ENCODE data around the gene PDGFRB.
A peak's percentile ranks its signal among the peaks of the same experiment; 100 is the strongest.

PDGFRB gene

DNA sequence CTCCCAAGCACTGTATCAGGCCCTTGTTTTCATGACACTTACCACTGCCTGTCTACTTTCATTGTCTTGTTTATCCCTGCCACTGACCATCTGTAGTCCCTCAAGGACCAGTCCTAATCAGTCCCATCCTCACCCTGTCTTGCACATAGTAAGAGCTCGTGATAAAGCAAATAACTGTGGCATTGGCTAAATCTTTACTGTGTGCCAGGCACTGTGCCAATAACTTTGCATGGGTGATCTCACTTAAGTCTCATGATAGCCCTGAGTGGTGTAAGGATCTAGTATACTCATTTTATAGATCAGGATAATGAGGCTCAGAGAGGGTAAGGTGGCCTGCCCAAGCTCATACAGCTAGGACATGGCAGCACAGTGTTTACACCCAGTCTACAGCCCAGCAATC, 16.5 kb upstream of the PDGFRB start:
- no peak overlapping the region for H3K4me3 ChIP-seq (ENCODE audit: low read depth in 1 of 2, low read length in 2 of 2)
- H3K27me3 ChIP-seq (ENCODE audit: low read depth, low read length): peaks cover 6% of the 10 kb centered on the region
- H3K36me3 ChIP-seq (ENCODE audit: control insufficient read depth in 1 of 2, insufficient read depth in 2 of 2, low read length in 2 of 2): no peaks in the 10 kb centered on the region
- no peaks in the 10 kb centered on the region for H3K9me3 ChIP-seq (ENCODE audit: control insufficient read depth in 1 of 2, low read length in 2 of 2)
- H3K27ac ChIP-seq (ENCODE audit: low read length): no peak overlapping the region
- no peaks in the 10 kb centered on the region for H3K4me1 ChIP-seq (ENCODE audit: control insufficient read depth in 1 of 2, insufficient read depth in 2 of 2, low read length in 2 of 2)

GRCh38 chr5:150168864-150169263, 13.2 kb upstream of the PDGFRB start:
- H3K9me3 ChIP-seq (ENCODE audit: control insufficient read depth in 1 of 2, low read length in 2 of 2): no peaks in the 10 kb centered on the region
- H3K27ac ChIP-seq (ENCODE audit: low read length): peak overlapping the region; percentile 71
- H3K4me3 ChIP-seq (ENCODE audit: low read depth in 1 of 2, low read length in 2 of 2): peak overlapping the region in 1 of 2 donors; percentile 56
- peaks cover 0 to under 1% of the 10 kb centered on the region in 2 donors for H3K4me1 ChIP-seq (ENCODE audit: control insufficient read depth in 1 of 2, insufficient read depth in 2 of 2, low read length in 2 of 2)
- peaks cover 6% of the 10 kb centered on the region for H3K27me3 ChIP-seq (ENCODE audit: low read depth, low read length)
- no peaks in the 10 kb centered on the region for H3K36me3 ChIP-seq (ENCODE audit: control insufficient read depth in 1 of 2, insufficient read depth in 2 of 2, low read length in 2 of 2)

- Histone ChIP-seq H3K4me1 (ENCODE audit: control insufficient read depth in 1 of 2, insufficient read depth in 2 of 2, low read length in 2 of 2) (peaks cover 0 to 3% of the 10 kb centered on the region in 2 donors), H3K27ac (ENCODE audit: low read length) (peak overlapping the region; percentile 71), H3K36me3 (ENCODE audit: control insufficient read depth in 1 of 2, insufficient read depth in 2 of 2, low read length in 2 of 2) (no peaks in the 10 kb centered on the region), H3K4me3 (ENCODE audit: low read depth in 1 of 2, low read length in 2 of 2) (peak overlapping the region in 1 of 2 donors; percentile 56), H3K9me3 (ENCODE audit: control insufficient read depth in 1 of 2, low read length in 2 of 2) (no peaks in the 10 kb centered on the region), H3K27me3 (ENCODE audit: low read depth, low read length) (peaks cover 6% of the 10 kb centered on the region)
Observed at GRCh38 chr5:150167908-150168307, 12.3 kb upstream of the PDGFRB start.

GRCh38 chr5:150167512-150167850, 11.8 kb upstream of the PDGFRB start:
- H3K27ac ChIP-seq (ENCODE audit: low read length): peak overlapping the region; percentile 71
- peak overlapping the region in 1 of 2 donors; percentile 56 for H3K4me3 ChIP-seq (ENCODE audit: low read depth in 1 of 2, low read length in 2 of 2)
- H3K9me3 ChIP-seq (ENCODE audit: control insufficient read depth in 1 of 2, low read length in 2 of 2): no peaks in the 10 kb centered on the region
- peaks cover 0 to 3% of the 10 kb centered on the region in 2 donors for H3K4me1 ChIP-seq (ENCODE audit: control insufficient read depth in 1 of 2, insufficient read depth in 2 of 2, low read length in 2 of 2)
- H3K27me3 ChIP-seq (ENCODE audit: low read depth, low read length): peaks cover 6% of the 10 kb centered on the region
- no peaks in the 10 kb centered on the region for H3K36me3 ChIP-seq (ENCODE audit: control insufficient read depth in 1 of 2, insufficient read depth in 2 of 2, low read length in 2 of 2)

- peak within 1 kb of the TSS in 1 of 2 donors; percentile 56 for H3K4me3 ChIP-seq (ENCODE audit: low read depth in 1 of 2, low read length in 2 of 2)
- H3K4me1 ChIP-seq (ENCODE audit: control insufficient read depth in 1 of 2, insufficient read depth in 2 of 2, low read length in 2 of 2): peaks cover 0 to 3% of the 10 kb centered on the region in 2 donors
- H3K27me3 ChIP-seq (ENCODE audit: low read depth, low read length): peaks cover 6% of the 10 kb centered on the region
- no peaks in the 10 kb centered on the region for H3K9me3 ChIP-seq (ENCODE audit: control insufficient read depth in 1 of 2, low read length in 2 of 2)
- no peaks in the 10 kb centered on the region for H3K36me3 ChIP-seq (ENCODE audit: control insufficient read depth in 1 of 2, insufficient read depth in 2 of 2, low read length in 2 of 2)
- peak within 1 kb of the TSS; percentile 71 for H3K27ac ChIP-seq (ENCODE audit: low read length)
Observed at GRCh38 chr5:150166650-150167511, 11.2 kb upstream of the PDGFRB start, which contains the start of gene CDX1. TSS of gene CDX1 (plus strand) at chr5:150166778. CDS start at chr5:150166877, 99 bp downstream.

GRCh38 chr5:150166037-150166649, 10.5 kb upstream of the PDGFRB start:
- Histone ChIP-seq H3K27me3 (ENCODE audit: low read depth, low read length) (peaks cover 6% of the 10 kb centered on the region), H3K27ac (ENCODE audit: low read length) (no peak overlapping the region), H3K36me3 (ENCODE audit: control insufficient read depth in 1 of 2, insufficient read depth in 2 of 2, low read length in 2 of 2) (no peaks in the 10 kb centered on the region), H3K4me3 (ENCODE audit: low read depth in 1 of 2, low read length in 2 of 2) (no peak overlapping the region), H3K4me1 (ENCODE audit: control insufficient read depth in 1 of 2, insufficient read depth in 2 of 2, low read length in 2 of 2) (peaks cover 0 to 3% of the 10 kb centered on the region in 2 donors), H3K9me3 (ENCODE audit: control insufficient read depth in 1 of 2, low read length in 2 of 2) (no peaks in the 10 kb centered on the region)

DNA sequence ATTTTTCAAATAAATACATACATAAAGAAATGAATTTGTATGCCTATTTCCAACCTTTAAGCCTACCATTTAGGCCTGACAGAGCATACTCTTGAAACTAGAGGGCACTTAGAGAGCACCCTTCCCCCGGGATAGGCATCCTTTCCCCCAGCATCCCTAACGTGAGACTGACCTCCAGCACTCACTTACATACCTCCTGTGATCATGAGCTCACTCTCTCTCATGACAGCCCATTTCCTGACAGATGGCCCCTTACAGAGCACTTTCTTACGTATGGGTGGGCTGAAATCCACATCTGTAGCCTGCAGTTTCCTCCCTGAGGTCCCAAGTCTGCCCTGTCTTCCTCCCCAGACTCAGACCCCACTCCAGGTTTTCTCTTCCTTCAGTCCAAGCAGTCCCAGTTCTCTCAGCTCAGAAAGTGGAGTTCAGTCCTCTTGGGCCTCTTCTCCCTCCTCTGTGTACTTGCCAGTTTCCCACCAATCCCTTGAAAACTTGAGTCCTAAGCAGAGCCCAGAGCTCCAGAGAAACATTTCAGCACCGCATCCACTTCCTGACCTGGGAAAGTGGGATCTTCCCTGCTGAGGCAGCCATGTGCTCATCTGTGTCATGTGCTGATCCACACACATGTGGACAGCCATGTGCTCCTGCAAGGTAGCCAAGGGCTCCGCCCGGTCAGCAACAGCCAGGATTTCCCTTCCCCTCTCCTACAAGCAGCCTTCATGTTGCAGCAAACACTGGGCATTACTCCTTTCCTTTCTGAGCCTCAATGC, 8.8 kb upstream of the PDGFRB start:
- H3K9me3 ChIP-seq (ENCODE audit: control insufficient read depth in 1 of 2, low read length in 2 of 2): no peaks in the 10 kb centered on the region
- H3K36me3 ChIP-seq (ENCODE audit: control insufficient read depth in 1 of 2, insufficient read depth in 2 of 2, low read length in 2 of 2): no peaks in the 10 kb centered on the region
- H3K27ac ChIP-seq (ENCODE audit: low read length): peak overlapping the region; percentile 73
- H3K27me3 ChIP-seq (ENCODE audit: low read depth, low read length): peaks cover 6% of the 10 kb centered on the region
- peaks cover 0 to 3% of the 10 kb centered on the region in 2 donors for H3K4me1 ChIP-seq (ENCODE audit: control insufficient read depth in 1 of 2, insufficient read depth in 2 of 2, low read length in 2 of 2)
- H3K4me3 ChIP-seq (ENCODE audit: low read depth in 1 of 2, low read length in 2 of 2): no peak overlapping the region

- Histone ChIP-seq H3K27ac (ENCODE audit: low read length) (peak overlapping the region; percentile 69), H3K9me3 (ENCODE audit: control insufficient read depth in 1 of 2, low read length in 2 of 2) (no peaks in the 10 kb centered on the region), H3K4me3 (ENCODE audit: low read depth in 1 of 2, low read length in 2 of 2) (no peak overlapping the region), H3K4me1 (ENCODE audit: control insufficient read depth in 1 of 2, insufficient read depth in 2 of 2, low read length in 2 of 2) (peaks cover 3 to 4% of the 10 kb centered on the region in 2 donors), H3K27me3 (ENCODE audit: low read depth, low read length) (peaks cover 6% of the 10 kb centered on the region), H3K36me3 (ENCODE audit: control insufficient read depth in 1 of 2, insufficient read depth in 2 of 2, low read length in 2 of 2) (no peaks in the 10 kb centered on the region)
Observed at GRCh38 chr5:150163547-150164059, 8.0 kb upstream of the PDGFRB start.

GRCh38 chr5:150163035-150163434, 7.4 kb upstream of the PDGFRB start:
- Histone ChIP-seq H3K27me3 (ENCODE audit: low read depth, low read length) (peaks cover 6% of the 10 kb centered on the region), H3K4me1 (ENCODE audit: control insufficient read depth in 1 of 2, insufficient read depth in 2 of 2, low read length in 2 of 2) (peaks cover 3 to 6% of the 10 kb centered on the region in 2 donors), H3K36me3 (ENCODE audit: control insufficient read depth in 1 of 2, insufficient read depth in 2 of 2, low read length in 2 of 2) (no peaks in the 10 kb centered on the region), H3K4me3 (ENCODE audit: low read depth in 1 of 2, low read length in 2 of 2) (no peak overlapping the region), H3K27ac (ENCODE audit: low read length) (no peak overlapping the region), H3K9me3 (ENCODE audit: control insufficient read depth in 1 of 2, low read length in 2 of 2) (no peaks in the 10 kb centered on the region)

- peak overlapping the region; percentile 67 for H3K27ac ChIP-seq (ENCODE audit: low read length)
- H3K4me1 ChIP-seq (ENCODE audit: control insufficient read depth in 1 of 2, insufficient read depth in 2 of 2, low read length in 2 of 2): peaks cover 3 to 6% of the 10 kb centered on the region in 2 donors
- no peaks in the 10 kb centered on the region for H3K27me3 ChIP-seq (ENCODE audit: low read depth, low read length)
- H3K36me3 ChIP-seq (ENCODE audit: control insufficient read depth in 1 of 2, insufficient read depth in 2 of 2, low read length in 2 of 2): no peaks in the 10 kb centered on the region
- H3K4me3 ChIP-seq (ENCODE audit: low read depth in 1 of 2, low read length in 2 of 2): no peak overlapping the region
- no peaks in the 10 kb centered on the region for H3K9me3 ChIP-seq (ENCODE audit: control insufficient read depth in 1 of 2, low read length in 2 of 2)
Observed at GRCh38 chr5:150162142-150162513, 6.5 kb upstream of the PDGFRB start.

All from muscle layer of duodenum (tissue), 2 donors.